CD14-positive monocyte (primary cell): ENCODE results near the gene VASH1. TPM values are rescaled to one million over a fixed set of nuclear protein-coding genes. Genes with fewer than 3 reads are reported as not detected.

ENCODE experiments used
- DNase-seq, 3 donors: peaks; one replicate each; pipeline ENCODE4 v3.0.0-alpha.2; 2011 to 2022
- H2AFZ ChIP-seq: 2 replicates; pipeline ENCODE4 v1.6.0; 2012; ENCODE audit warnings: mild to moderate bottlenecking, low read depth, low read length, inconsistent platforms; ENCODE audit not compliant: insufficient read depth, poor library complexity, severe bottlenecking
- H3K27ac ChIP-seq, 2 donors: 1 replicate in 1 of 2; 2 replicates in 1 of 2; pipeline ENCODE4 v1.5.1; 2012 to 2013; ENCODE audit warnings: low read length in 2 of 2, control low read depth in 1 of 2, inconsistent platforms in 1 of 2, low read depth in 1 of 2, mild to moderate bottlenecking in 1 of 2
- H3K27me3 ChIP-seq, 2 donors: one replicate each; pipeline versions ENCODE4 v1.6.0 to v1.6.1; 2011 to 2013; ENCODE audit warnings: low read length in 2 of 2; ENCODE audit not compliant: control insufficient read depth in 2 of 2, insufficient read depth in 2 of 2
- H3K36me3 ChIP-seq, 2 donors: replicated peaks in 1 of 2; 1 replicate in 1 of 2; 2 replicates in 1 of 2; pipeline versions ENCODE4 v1.5.1 to v1.6.1; 2012 to 2013; ENCODE audit warnings: low read length in 2 of 2, control low read depth in 1 of 2, inconsistent platforms in 1 of 2, mild to moderate bottlenecking in 1 of 2; ENCODE audit not compliant: insufficient read depth in 2 of 2, control insufficient read depth in 1 of 2
- H3K4me1 ChIP-seq, 2 donors: 1 replicate in 1 of 2; 2 replicates in 1 of 2; pipeline versions ENCODE4 v1.5.1 to v1.6.1; 2012 to 2013; ENCODE audit warnings: low read length in 2 of 2, control low read depth in 1 of 2, inconsistent platforms in 1 of 2, mild to moderate bottlenecking in 1 of 2, moderate library complexity in 1 of 2; ENCODE audit not compliant: insufficient read depth in 2 of 2, control insufficient read depth in 1 of 2
- H3K4me2 ChIP-seq: replicated peaks from 2 replicates; pipeline ENCODE3; 2012; ENCODE audit warnings: low read length, moderate library complexity, mild to moderate bottlenecking; ENCODE audit not compliant: poor library complexity, severe bottlenecking; ENCODE audit errors: extremely low read depth
- H3K4me3 ChIP-seq, 3 experiments: fragments of 200-600 bp in 1 of 3; sonication (generic) in 1 of 3; replicated peaks in 1 of 3; 1 replicate in 2 of 3; 2 replicates in 1 of 3; pipeline ENCODE4 v1.5.1; 2011 to 2013; ENCODE audit warnings: low read length in 3 of 3, mild to moderate bottlenecking in 3 of 3, control low read depth in 2 of 3, low read depth in 2 of 3, inconsistent platforms in 1 of 3, moderate library complexity in 1 of 3
- H3K79me2 ChIP-seq: 2 replicates; pipeline ENCODE4 v1.6.0; 2012; ENCODE audit warnings: mild to moderate bottlenecking, control low read depth, inconsistent platforms, low read length, moderate library complexity; ENCODE audit not compliant: insufficient read depth
- H3K9ac ChIP-seq: 2 replicates; pipeline ENCODE4 v1.6.0; 2017; ENCODE audit warnings: low read length, mild to moderate bottlenecking; ENCODE audit not compliant: insufficient read depth, poor library complexity, severe bottlenecking
- H3K9me3 ChIP-seq, 2 donors: replicated peaks in 1 of 2; 1 replicate in 1 of 2; 2 replicates in 1 of 2; pipeline versions ENCODE4 v1.5.1 to v1.6.1; 2012 to 2013; ENCODE audit warnings: low read length in 2 of 2, control low read depth in 1 of 2; ENCODE audit not compliant: control insufficient read depth in 1 of 2, insufficient read depth in 1 of 2
- H4K20me1 ChIP-seq: 2 replicates; pipeline ENCODE4 v1.6.0; 2012; ENCODE audit warnings: mild to moderate bottlenecking, low read length, control low read depth, moderate library complexity; ENCODE audit not compliant: insufficient read depth
- H3K27ac Mint-ChIP-seq, 7 donors: one replicate each; pipeline ENCODE4 v1.8.0; 2020; ENCODE audit warnings: mild to moderate bottlenecking in 7 of 7, mixed read lengths in 7 of 7, moderate library complexity in 6 of 7, inconsistent platforms in 2 of 7
- H3K27me3 Mint-ChIP-seq, 3 donors: one replicate each; pipeline ENCODE4 v1.8.0; 2021 to 2022; ENCODE audit warnings: low read depth in 3 of 3, mild to moderate bottlenecking in 3 of 3, mixed read lengths in 3 of 3, moderate library complexity in 3 of 3, inconsistent platforms in 1 of 3
- H3K36me3 Mint-ChIP-seq, 2 donors: one replicate each; pipeline ENCODE4 v1.8.0; 2020; ENCODE audit warnings: mixed read lengths in 2 of 2, inconsistent platforms in 1 of 2, mild to moderate bottlenecking in 1 of 2
- H3K4me1 Mint-ChIP-seq: one replicate; pipeline ENCODE4 v1.8.0; 2020; ENCODE audit warnings: mild to moderate bottlenecking, mixed read lengths
- H3K4me3 Mint-ChIP-seq, 2 donors: one replicate each; pipeline ENCODE4 v1.8.0; 2020; ENCODE audit warnings: mild to moderate bottlenecking in 2 of 2, mixed read lengths in 2 of 2, moderate library complexity in 1 of 2
- H3K9me3 Mint-ChIP-seq, 7 donors: one replicate each; pipeline ENCODE4 v1.8.0; 2020 to 2022; ENCODE audit warnings: mixed read lengths in 7 of 7, mild to moderate bottlenecking in 6 of 7, moderate library complexity in 6 of 7, inconsistent platforms in 2 of 7
- CTCF ChIP-seq: fragments of 200-600 bp; IDR thresholded peaks from one replicate; pipeline ENCODE4 v1.8.0; 2022; ENCODE audit warnings: antibody characterized with exemption, mild to moderate bottlenecking
- WGBS: methylation state at CpG from one replicate; pipeline ENCODE4 v1.1.5; 2013; ENCODE audit warnings: missing lambda C conversion rate; ENCODE audit not compliant: insufficient coverage; 5-methylcytosine and 5-hydroxymethylcytosine counted together
- intact Hi-C, 2 donors: fragments of 100-400 bp; cut with micrococcal nuclease; formaldehyde crosslinking; loops; one replicate each; pipeline versions ENCODE4 v1.15.0 to v1.15.1; 2023
- polyA plus RNA-seq, 3 donors: library from polyadenylated mRNA; depleted of rRNA in 1 of 3; unstranded in 2 of 3; stranded (reverse) in 1 of 3; fragments of 300-500 nt in 2 of 3; fragments of >200 nt in 1 of 3; fragmentation: Illumina TruSeq in 2 of 3; gene quantifications; 1 replicate in 2 of 3; 2 replicates in 1 of 3; pipeline ENCODE4 v1.2.3, GENCODE V29; 2012 to 2021

The VASH1 gene
- polyA plus RNA-seq, 3 donors = 2.5 to 10.5 (median 3.3) TPM

GRCh38 chr14:76754586-76754985 lies 6.7 kb upstream of the VASH1 start:
- intact Hi-C loops = no loop called here

GRCh38 chr14:76755610-76756370 lies 5.5 kb upstream of the VASH1 start:
- Histone ChIP-seq H3K4me3 (no peak overlapping the region), H3K9ac (no peak overlapping the region), H2AFZ (no peak overlapping the region), H3K27ac (no peak overlapping the region), H3K9me3 (no peaks in the 10 kb centered on the region), H3K27me3 (no peaks in the 10 kb centered on the region), H3K4me2 (no peak overlapping the region), H4K20me1 (no peaks in the 10 kb centered on the region), H3K79me2 (no peaks in the 10 kb centered on the region), H3K4me1 (peaks cover 2 to 9% of the 10 kb centered on the region in 2 donors), H3K36me3 (no peaks in the 10 kb centered on the region)
- Mint-ChIP-seq H3K27me3 (peaks cover 5 to 9% (median 7%) of the 10 kb centered on the region in 3 donors), H3K4me1 (peaks cover 17% of the 10 kb centered on the region), H3K27ac (no peak overlapping the region), H3K9me3 (no peaks in the 10 kb centered on the region), H3K4me3 (no peak overlapping the region), H3K36me3 (no peaks in the 10 kb centered on the region)
- DNase-seq = no peak
- no peak for TF ChIP-seq CTCF
- intact Hi-C loops = no loop called here
- 89% methylated on average over 6 of the region's 9 CpGs for WGBS

More at GRCh38 chr14:76754586-76754985, 6.7 kb upstream of the VASH1 start:
- H3K27me3 ChIP-seq = no peaks in the 10 kb centered on the region
- no peak overlapping the region for H3K9ac ChIP-seq
- Mint-ChIP-seq H3K27ac (peak overlapping the region in 1 of 7 donors; percentile 23), H3K4me3 (no peak overlapping the region), H3K27me3 (peaks cover 3 to 10% (median 7%) of the 10 kb centered on the region in 3 donors), H3K9me3 (peaks cover 0 to 1% (median 0%) of the 10 kb centered on the region in 7 donors), H3K4me1 (peaks cover 12% of the 10 kb centered on the region), H3K36me3 (no peaks in the 10 kb centered on the region)
- no peak overlapping the region for H3K4me3 ChIP-seq
- no peaks in the 10 kb centered on the region for H3K9me3 ChIP-seq
- H3K36me3 ChIP-seq = no peaks in the 10 kb centered on the region
- TF ChIP-seq CTCF = no peak
- peaks cover 0 to 7% of the 10 kb centered on the region in 2 donors for H3K4me1 ChIP-seq
- no peak overlapping the region for H3K27ac ChIP-seq
- H4K20me1 ChIP-seq = no peaks in the 10 kb centered on the region
- no peak for DNase-seq
- WGBS = 76% methylated on average over 2 of the region's 7 CpGs
- no peaks in the 10 kb centered on the region for H3K79me2 ChIP-seq
- no peak overlapping the region for H3K4me2 ChIP-seq
- no peak overlapping the region for H2AFZ ChIP-seq
